Prostate gland (tissue), 2 donors: Measurements from ENCODE around the gene KANTR. TPM values are rescaled to one million over a fixed set of nuclear protein-coding genes. Genes with fewer than 3 reads are reported as not detected.

ENCODE experiments used
- DNase-seq: peaks from one replicate; pipeline ENCODE4 v3.0.0-alpha.2; 2019; ENCODE audit warnings: low spot score
- H3K27ac ChIP-seq, 2 donors: fragments of 200-600 bp; sonication (generic); 2 replicates each; pipeline ENCODE4 v1.5.1; 2017 to 2019
- H3K27me3 ChIP-seq: fragments of 200-600 bp; sonication (generic); replicated peaks from 2 replicates; pipeline ENCODE4 v1.5.1; 2019; ENCODE audit not compliant: insufficient read depth
- H3K36me3 ChIP-seq, 2 donors: fragments of 200-600 bp; sonication (generic); 1 replicate in 1 of 2; 2 replicates in 1 of 2; pipeline versions ENCODE4 v1.5.1 to v1.8.1; 2017 to 2019
- H3K4me1 ChIP-seq: fragments of 200-600 bp; sonication (generic); replicated peaks from 2 replicates; pipeline ENCODE4 v1.5.1; 2019
- H3K4me3 ChIP-seq, 2 donors: fragments of 200-600 bp; sonication (generic); 2 replicates each; pipeline ENCODE4 v1.5.1; 2017 to 2019
- H3K9me3 ChIP-seq: fragments of 200-600 bp; sonication (generic); 2 replicates; pipeline ENCODE4 v1.5.1; 2017
- POLR2A ChIP-seq: fragments of 450-650 bp; IDR thresholded peaks from one replicate; pipeline ENCODE4 v1.6.1; 2016; ENCODE audit warnings: antibody characterized with exemption, mild to moderate bottlenecking
- POLR2AphosphoS5 ChIP-seq: sonication (generic); formaldehyde crosslinking; IDR thresholded peaks from one replicate; pipeline ENCODE4 v1.6.1; 2017; ENCODE audit warnings: antibody characterized with exemption
- WGBS: methylation state at CpG from one replicate; pipeline ENCODE4 v1.1.5; 2018; 5-methylcytosine and 5-hydroxymethylcytosine counted together
- intact Hi-C: fragments of 100-400 bp; cut with DNase I; formaldehyde crosslinking; loops from one replicate; pipeline ENCODE4 v1.14.2; 2022
- total RNA-seq, 2 donors: library from RNA; depleted of rRNA; stranded (reverse); fragments of >200 nt; gene quantifications; one replicate each; pipeline ENCODE4 v1.1.0, GENCODE V29; 2016
- TF ChIP-seq, protein P1 (sequence below), 4 experiments: fragments of 200-600 bp in 2 of 4; fragments of 450-650 bp in 2 of 4; sonication (generic) in 2 of 4; IDR thresholded peaks; 1 replicate in 3 of 4; 2 replicates in 1 of 4; pipeline ENCODE4 v1.5.1; 2016 to 2019; ENCODE audit warnings: antibody characterized with exemption in 4 of 4, mild to moderate bottlenecking in 2 of 4, moderate library complexity in 2 of 4

KANTR gene
- total RNA-seq, 2 donors from 2014 or later = 11.5 to 27.9 TPM

DNA sequence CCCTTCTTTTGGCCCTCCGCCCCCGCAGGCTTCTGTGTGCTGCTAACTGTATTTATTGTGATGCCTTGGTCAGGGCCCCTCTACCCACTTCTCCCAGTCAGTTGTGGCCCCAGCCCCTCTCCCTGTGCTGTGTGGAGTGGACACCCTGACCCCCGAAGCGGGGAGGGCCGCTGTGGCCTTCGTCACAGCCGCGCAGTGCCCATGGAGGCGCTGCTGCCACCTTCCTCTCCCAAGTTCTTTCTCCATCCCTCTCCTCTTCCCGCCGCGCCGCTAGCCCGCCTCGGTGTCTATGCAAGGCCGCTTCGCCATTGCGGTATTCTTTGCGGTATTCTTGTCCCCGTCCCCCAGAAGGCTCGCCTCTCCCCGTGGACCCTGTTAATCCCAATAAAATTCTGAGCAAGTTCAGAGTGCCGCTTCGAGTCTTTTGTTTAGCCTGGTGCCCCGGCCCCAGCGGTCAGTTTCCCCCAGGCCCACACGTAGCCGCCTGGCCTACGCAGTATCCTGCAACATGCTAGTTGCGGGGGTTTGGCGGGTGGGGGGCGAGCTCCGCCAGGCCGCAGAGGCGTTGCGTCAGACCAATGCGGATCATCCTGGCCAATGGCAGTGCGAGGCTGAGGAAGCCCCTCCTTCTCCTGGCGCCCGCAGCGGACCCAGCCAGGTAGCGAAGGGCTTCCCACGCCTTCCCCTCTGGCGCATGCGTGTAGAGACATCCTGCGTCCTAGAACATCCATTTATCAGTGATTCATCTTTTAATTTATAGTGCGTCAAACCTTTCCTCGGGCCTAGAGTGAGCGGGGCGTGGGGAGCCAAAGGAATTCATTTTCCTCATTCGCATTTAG is 5.6 kb upstream of the KANTR start:
- H3K4me3 ChIP-seq = peak overlapping the region; percentile 23 to 27
- intact Hi-C loops = no loop called here
- H3K27ac ChIP-seq = peak overlapping the region; percentile 88 to 94
- no peaks in the 10 kb centered on the region for H3K36me3 ChIP-seq
- peak; percentile 81 for DNase-seq
- no peaks in the 10 kb centered on the region for H3K4me1 ChIP-seq
- H3K9me3 ChIP-seq = no peaks in the 10 kb centered on the region
- no peaks in the 10 kb centered on the region for H3K27me3 ChIP-seq
- WGBS = 15% methylated on average over 41 of the region's 51 CpGs
- TF ChIP-seq, protein P1, sequence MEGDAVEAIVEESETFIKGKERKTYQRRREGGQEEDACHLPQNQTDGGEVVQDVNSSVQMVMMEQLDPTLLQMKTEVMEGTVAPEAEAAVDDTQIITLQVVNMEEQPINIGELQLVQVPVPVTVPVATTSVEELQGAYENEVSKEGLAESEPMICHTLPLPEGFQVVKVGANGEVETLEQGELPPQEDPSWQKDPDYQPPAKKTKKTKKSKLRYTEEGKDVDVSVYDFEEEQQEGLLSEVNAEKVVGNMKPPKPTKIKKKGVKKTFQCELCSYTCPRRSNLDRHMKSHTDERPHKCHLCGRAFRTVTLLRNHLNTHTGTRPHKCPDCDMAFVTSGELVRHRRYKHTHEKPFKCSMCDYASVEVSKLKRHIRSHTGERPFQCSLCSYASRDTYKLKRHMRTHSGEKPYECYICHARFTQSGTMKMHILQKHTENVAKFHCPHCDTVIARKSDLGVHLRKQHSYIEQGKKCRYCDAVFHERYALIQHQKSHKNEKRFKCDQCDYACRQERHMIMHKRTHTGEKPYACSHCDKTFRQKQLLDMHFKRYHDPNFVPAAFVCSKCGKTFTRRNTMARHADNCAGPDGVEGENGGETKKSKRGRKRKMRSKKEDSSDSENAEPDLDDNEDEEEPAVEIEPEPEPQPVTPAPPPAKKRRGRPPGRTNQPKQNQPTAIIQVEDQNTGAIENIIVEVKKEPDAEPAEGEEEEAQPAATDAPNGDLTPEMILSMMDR (IDR thresholded peaks at IDR 0.05) = peak in 1 of 4 experiments; percentile 2
- TF ChIP-seq POLR2A (peak; percentile 31), POLR2AphosphoS5 (peak; percentile 79)

DNA sequence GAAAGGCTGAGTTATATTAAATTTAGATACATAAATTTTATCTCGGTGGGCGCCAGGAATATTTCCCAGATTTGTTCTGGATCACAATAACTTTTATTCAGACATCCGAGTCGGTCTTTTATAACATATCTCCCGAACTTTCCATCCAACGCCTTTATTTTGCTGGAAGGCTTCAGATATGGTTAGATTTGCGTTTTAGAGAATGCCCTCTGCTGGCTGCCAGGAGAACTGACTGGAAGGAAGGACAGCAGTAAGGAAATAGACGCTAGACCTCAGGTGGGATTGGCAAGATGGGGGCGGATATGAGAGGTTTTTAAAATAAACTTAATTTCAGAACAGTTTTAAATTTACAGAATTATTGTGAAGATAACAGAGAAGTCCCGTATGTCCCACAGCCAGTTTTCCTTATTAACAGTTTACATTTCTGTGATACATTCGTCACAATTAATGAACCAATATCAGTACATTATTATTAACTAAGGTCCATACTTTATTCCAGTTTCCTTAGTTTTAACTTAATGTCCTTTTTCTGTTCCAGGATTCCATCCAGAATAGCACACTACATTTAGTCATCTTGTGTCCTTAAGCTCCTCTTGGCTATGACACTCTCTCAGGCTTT is 4.6 kb upstream of the KANTR start:
- WGBS = 9% methylated on average over 11 of the region's 11 CpGs
- TF ChIP-seq, protein P1 (IDR thresholded peaks at IDR 0.05) = peak; percentile 40 to 76 (median 64)
- TF ChIP-seq POLR2A (no peak), POLR2AphosphoS5 (peak; percentile 23)
- Histone ChIP-seq H3K27me3 (no peaks in the 10 kb centered on the region), H3K9me3 (no peaks in the 10 kb centered on the region), H3K27ac (peak overlapping the region; percentile 88 to 94), H3K4me3 (peak overlapping the region; percentile 23 to 27), H3K36me3 (no peaks in the 10 kb centered on the region), H3K4me1 (no peaks in the 10 kb centered on the region)
- intact Hi-C loops = loop anchor here (1.0 kb wide), 1 partner anchor 18 kb away; no protein-coding TSS in a partner anchor
- peak; percentile 35 for DNase-seq

DNA sequence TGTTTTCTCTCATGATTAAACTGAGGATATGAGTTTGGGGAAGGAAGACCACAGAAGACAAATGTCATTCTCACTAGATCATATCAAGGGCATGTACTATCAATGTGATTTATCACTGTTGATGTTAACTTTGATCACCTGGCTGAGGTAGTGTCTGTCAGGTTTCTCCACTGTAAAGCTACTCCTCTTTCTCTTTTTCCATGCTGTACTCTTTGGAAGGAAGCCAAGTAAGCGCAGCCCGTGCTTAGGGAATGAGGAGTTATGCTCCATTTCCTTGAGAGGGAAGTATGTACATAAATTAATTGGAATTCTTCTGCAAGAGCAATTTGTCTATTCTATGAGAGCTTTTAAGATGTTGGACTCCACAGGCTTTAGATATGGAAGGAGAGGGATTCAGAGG is 4.0 kb upstream of the KANTR start:
- no peak overlapping the region for H3K27ac ChIP-seq
- 17% methylated on average over 2 of the region's 2 CpGs for WGBS
- H3K4me3 ChIP-seq = no peak overlapping the region
- intact Hi-C loops = loop anchor here (1.0 kb wide), 1 partner anchor 19 kb away; no protein-coding TSS in a partner anchor
- H3K36me3 ChIP-seq = no peaks in the 10 kb centered on the region
- H3K4me1 ChIP-seq = no peaks in the 10 kb centered on the region
- TF ChIP-seq, protein P1 (IDR thresholded peaks at IDR 0.05) = no peak
- TF ChIP-seq POLR2AphosphoS5 (no peak), POLR2A (no peak)
- no peaks in the 10 kb centered on the region for H3K9me3 ChIP-seq
- DNase-seq = no peak
- H3K27me3 ChIP-seq = no peaks in the 10 kb centered on the region

DNA sequence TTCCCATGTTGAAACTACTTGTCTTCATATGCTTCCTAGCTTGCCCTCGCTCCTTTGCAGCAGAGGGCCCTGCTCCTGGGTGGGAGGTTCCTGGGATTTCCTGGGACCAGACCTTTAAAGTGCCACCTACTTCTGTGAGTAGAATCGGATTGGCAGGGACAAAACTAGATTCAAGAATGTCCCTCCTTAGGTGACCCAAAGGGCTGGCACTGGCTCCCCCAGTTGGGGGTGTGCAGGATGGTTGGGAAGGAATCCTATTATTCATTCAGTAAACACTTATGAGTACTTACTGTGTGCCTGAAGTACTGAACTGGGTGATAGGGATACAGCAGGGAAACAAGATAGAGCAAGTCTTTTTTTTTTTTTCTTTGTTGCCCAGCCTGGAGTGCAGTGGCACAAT is 2.6 kb upstream of the KANTR start:
- Histone ChIP-seq H3K4me1 (no peaks in the 10 kb centered on the region), H3K4me3 (no peak overlapping the region), H3K27me3 (no peaks in the 10 kb centered on the region), H3K9me3 (no peaks in the 10 kb centered on the region), H3K36me3 (no peaks in the 10 kb centered on the region), H3K27ac (no peak overlapping the region)
- 95% methylated on average over 2 of the region's 2 CpGs for WGBS
- DNase-seq = no peak
- intact Hi-C loops = no loop called here
- TF ChIP-seq, protein P1 (IDR thresholded peaks at IDR 0.05) = no peak
- TF ChIP-seq POLR2AphosphoS5 = no peak
- no peak for TF ChIP-seq POLR2A
